Activated T-cell treated with anti-CD3 and anti-CD28 coated beads, Interleukin-2, amount 50 U/mL, for 1 hour (primary cell): ENCODE results near the gene PTCH1.

Experiments
- DNase-seq: peaks from one replicate; pipeline ENCODE4 v3.0.0-alpha.2; 2020

PTCH1 gene

DNA sequence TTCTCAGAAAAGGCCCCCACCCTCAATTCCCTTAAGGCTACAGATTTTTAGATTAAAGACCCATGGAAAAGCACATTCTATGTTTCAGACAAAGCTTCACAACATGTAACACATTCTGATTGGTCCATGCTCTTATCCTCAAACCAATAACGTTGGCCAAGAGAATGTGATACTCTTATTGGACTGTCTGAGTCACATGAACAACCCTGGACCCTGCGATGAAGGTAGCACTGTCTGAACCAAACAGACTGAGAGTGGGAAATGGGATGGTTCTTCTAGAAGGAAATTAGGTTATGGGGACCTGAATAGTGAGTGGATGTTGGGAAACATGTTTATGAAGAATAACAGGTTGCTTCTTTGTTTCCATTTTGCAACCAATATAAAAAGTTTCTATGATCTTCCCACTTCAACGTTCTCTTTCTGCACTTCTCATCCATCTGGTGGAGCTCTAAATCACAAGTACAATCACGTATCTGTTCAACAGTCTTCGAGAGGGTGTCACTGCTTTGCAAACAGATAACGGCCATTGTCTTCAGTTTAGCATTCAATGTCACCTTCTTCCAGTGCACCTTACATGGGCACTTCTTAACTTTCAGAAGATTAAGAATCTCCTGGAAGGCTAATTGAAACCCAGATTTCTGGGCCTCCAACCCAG lies 81.6 kb downstream of the PTCH1 start:
- DNase-seq, result no peak

GRCh38 chr9:95434116-95435073 lies 82.4 kb downstream of the PTCH1 start:
- DNase-seq, result no peak

DNA sequence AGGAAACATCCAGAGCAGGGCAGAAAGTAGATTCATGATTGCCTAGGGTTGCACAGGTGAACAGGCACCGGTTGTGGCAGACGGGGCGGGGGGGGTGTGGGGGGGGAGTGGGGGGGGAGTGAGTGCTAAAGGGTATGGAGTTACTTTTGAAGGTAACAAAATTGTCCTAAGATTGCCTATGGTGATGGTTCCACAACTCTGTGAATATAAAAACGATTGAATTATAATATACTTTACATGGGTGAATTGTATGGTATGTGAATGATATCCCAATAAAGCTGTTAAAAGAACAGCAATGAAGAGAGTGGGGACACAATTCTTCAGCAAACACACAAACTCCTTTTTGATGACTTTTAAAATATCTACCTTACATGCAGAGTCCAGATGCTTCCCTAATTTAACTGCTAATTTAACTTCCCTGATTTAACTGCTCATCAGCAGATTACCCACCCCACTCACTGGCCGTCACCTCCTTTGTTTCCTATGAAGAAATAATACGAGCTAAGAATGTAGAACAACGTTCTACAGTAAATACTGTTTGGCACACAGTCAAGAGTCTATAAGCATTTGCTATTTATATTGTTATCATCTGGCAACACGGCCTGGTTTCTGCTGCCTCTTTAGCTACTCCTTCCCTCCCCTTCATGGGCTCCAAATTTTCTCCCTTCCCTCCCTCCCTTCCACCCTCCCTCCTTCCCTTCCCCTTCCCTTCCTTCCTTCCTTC lies 83.5 kb downstream of the PTCH1 start:
- no peak for DNase-seq

- DNase-seq, result no peak
Measured at GRCh38 chr9:95431286-95431685, 85.5 kb downstream of the PTCH1 start.

- DNase-seq, result no peak
Measured at GRCh38 chr9:95429948-95430620, 86.7 kb downstream of the PTCH1 start.

DNA sequence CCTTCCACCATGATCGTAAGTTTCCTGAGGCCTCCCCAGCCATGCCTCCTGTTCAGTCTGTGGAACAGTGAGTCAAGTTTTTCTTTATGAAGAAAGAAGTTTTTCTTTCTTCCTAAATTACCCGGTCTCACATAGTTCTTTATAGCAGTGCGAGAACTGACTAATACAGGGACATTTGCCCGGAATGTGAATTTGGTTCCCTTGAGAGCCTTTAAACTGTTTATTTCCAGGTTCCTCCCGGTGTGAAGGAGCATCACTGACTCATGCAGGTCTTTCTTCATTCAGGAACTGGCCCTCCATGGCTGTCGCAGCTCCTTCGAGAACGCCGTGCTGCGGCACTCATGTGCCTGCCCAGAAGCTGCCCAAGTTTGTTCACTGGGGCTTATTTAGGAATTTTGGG lies 87.7 kb downstream of the PTCH1 start:
- no peak for DNase-seq

- DNase-seq, result no peak
Measured at GRCh38 chr9:95425910-95426551, 90.7 kb downstream of the PTCH1 start.

GRCh38 chr9:95422650-95423049 lies 94.1 kb downstream of the PTCH1 start:
- DNase-seq, result no peak

DNA sequence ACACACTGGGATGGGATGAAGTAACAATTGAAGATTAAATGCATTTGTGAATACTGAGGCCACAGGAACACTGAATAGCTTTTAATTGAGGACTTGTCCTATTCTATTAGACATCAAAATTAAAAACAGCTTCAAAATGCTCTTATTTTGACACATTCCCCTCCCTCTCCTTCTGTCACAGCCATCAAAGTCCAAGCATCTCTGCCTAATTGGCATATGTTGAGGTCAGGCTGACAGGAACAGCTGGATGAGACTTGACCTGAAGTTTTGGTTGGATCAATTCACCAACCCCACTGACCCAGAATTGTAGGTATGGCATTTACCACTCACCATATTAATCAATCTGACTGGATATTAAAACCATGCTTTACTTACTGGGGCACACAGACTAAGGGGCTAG lies 96.3 kb downstream of the PTCH1 start:
- DNase-seq, result no peak

- no peak for DNase-seq
Measured at GRCh38 chr9:95419444-95419843, 97.3 kb downstream of the PTCH1 start.

DNA sequence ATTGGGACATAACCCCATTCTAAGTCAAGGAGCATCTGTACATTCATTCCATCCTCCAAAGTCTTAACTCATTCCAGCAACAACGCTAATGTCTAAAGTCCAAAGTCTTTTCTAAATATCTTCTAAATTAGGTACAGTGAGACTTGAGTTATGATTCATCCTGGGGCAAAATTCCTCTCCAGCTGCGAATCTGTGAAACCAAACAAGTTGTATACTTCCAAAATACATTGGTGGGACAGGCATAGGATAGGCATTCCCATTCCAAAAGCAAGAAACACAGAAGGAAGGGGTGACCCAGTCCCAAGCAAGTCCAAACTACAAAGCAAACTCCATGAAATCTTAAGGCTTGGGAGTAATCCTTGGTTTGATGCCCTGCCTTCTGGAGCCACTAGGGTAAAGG lies 101.6 kb downstream of the PTCH1 start:
- no peak for DNase-seq

DNA sequence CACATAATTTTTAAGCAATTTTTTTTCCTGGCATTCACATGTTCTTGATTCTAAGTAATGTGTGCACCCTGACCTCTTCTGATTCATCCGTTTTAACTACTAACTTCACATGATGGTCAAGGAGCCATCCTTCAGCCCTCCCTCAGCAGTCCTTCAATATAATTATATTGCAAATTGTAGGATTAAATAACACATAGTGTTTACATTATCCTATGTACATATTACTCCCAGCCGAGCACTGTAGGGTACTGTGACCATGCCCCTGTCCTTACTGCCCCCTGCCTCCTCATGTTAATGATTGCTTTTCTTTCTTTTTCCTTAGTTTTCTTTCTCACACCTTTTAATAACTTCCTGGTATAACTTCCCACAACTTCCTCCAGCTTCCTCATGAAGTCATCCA lies 103.0 kb downstream of the PTCH1 start:
- no peak for DNase-seq

- DNase-seq, result no peak
Measured at GRCh38 chr9:95411054-95411892, 105.5 kb downstream of the PTCH1 start.

- DNase-seq, result no peak
Measured at GRCh38 chr9:95409650-95410426, 106.9 kb downstream of the PTCH1 start.

- DNase-seq, result no peak
Measured at GRCh38 chr9:95407524-95407923, 109.2 kb downstream of the PTCH1 start.

DNA sequence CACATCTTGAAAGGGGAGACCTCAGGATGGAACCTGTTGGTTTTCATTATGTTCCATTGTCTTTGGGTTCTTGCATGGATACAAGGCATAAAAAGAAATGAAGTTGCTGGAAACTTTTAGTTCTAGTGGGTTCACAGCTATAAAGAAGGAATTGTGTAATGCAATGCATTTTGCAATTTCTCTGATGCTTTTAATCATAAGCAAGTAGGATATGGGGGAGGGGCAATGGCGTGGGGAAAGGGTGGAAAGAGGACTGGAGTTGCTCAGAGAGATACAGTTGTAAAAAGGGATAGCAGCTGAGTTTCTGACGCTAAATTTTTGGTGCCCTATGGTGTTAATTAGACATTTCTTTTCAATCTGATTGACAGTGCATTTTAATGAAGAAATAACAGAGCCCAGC lies 110.7 kb downstream of the PTCH1 start:
- no peak for DNase-seq

DNA sequence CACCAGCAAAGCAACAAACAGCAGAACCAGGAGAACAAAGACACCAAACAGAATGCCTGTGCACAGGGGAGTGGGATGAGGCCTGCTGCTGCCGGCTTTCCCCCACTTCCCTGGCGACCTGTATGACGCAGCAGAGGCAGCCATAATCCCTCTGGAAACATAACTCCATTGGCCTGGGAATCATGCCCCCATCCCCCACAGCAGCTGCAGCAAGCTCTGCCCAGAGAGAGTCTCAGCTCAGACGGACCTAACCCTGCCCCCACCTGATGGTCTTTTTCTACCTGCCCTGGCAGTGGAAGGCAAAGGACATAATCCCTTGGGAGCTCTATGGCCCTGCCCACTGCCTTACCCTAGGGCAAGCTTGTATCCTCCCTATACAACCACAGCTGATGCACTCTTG lies 117.5 kb downstream of the PTCH1 start:
- no peak for DNase-seq
